NCI-H2196 (cell line): ENCODE measurements around the gene MPDU1.
"Not testable (repeated sequence)": the region's sequence is repeated elsewhere in the genome, so short reads cannot be mapped to it uniquely, and the experiment has no call there.

Source experiments
- DNase-seq: peaks from one replicate; lab custom pipeline; 2025; ENCODE audit not compliant: unreplicated experiment; lab: John Stamatoyannopoulos, UW

Gene MPDU1

GRCh38 chr17:7614425-7615264 lies 31.0 kb downstream of the MPDU1 start, which contains the start of gene FXR2:
TSS of gene FXR2 (minus strand) at chr17:7614897. CDS start at chr17:7614532, 365 bp downstream.
- DNase-seq = peak; percentile 98

- DNase-seq = no peak
These were observed 31.7 kb downstream of the MPDU1 start for GRCh38 chr17:7615265-7615747.

- no peak for DNase-seq
These were observed 35.0 kb downstream of the MPDU1 start for GRCh38 chr17:7618608-7619007.

GRCh38 chr17:7620835-7621234 lies 37.2 kb downstream of the MPDU1 start:
- DNase-seq = no peak

GRCh38 chr17:7623661-7624060 lies 40.0 kb downstream of the MPDU1 start:
- no peak for DNase-seq

- DNase-seq = not testable (repeated sequence)
These were observed 42.1 kb downstream of the MPDU1 start for GRCh38 chr17:7625749-7626148.

- no peak for DNase-seq
These were observed 42.7 kb downstream of the MPDU1 start for GRCh38 chr17:7626307-7626706.

- DNase-seq = no peak
These were observed 43.3 kb downstream of the MPDU1 start for GRCh38 chr17:7626956-7627249.

- peak; percentile 74 for DNase-seq
These were observed 43.8 kb downstream of the MPDU1 start, which contains the start of gene SAT2 for GRCh38 chr17:7627250-7628121. TSS of gene SAT2 (minus strand) at chr17:7627821. CDS start at chr17:7627635, 186 bp downstream.

- no peak for DNase-seq
These were observed 46.4 kb downstream of the MPDU1 start, which contains the start of gene SHBG for GRCh38 chr17:7629939-7630571. TSS of gene SHBG (plus strand) at chr17:7630135. CDS start at chr17:7630173, 38 bp downstream.

GRCh38 chr17:7631398-7632380 lies 48.0 kb downstream of the MPDU1 start:
- no peak for DNase-seq

- peak; percentile 18 for DNase-seq
These were observed 48.8 kb downstream of the MPDU1 start for GRCh38 chr17:7632492-7632894.

GRCh38 chr17:7633093-7633492 lies 49.4 kb downstream of the MPDU1 start:
- no peak for DNase-seq

GRCh38 chr17:7634384-7634783 lies 50.7 kb downstream of the MPDU1 start:
- DNase-seq = no peak

GRCh38 chr17:7636163-7636562 lies 52.5 kb downstream of the MPDU1 start:
- no peak for DNase-seq
